Measurements from ENCODE around the gene SH3RF1. TPM values are rescaled to one million over a fixed set of nuclear protein-coding genes. Genes with fewer than 3 reads are reported as not detected.

Gene SH3RF1
- total RNA-seq, 2 experiments from 2014 or later: 0.23 TPM; not detected in 1

DNA sequence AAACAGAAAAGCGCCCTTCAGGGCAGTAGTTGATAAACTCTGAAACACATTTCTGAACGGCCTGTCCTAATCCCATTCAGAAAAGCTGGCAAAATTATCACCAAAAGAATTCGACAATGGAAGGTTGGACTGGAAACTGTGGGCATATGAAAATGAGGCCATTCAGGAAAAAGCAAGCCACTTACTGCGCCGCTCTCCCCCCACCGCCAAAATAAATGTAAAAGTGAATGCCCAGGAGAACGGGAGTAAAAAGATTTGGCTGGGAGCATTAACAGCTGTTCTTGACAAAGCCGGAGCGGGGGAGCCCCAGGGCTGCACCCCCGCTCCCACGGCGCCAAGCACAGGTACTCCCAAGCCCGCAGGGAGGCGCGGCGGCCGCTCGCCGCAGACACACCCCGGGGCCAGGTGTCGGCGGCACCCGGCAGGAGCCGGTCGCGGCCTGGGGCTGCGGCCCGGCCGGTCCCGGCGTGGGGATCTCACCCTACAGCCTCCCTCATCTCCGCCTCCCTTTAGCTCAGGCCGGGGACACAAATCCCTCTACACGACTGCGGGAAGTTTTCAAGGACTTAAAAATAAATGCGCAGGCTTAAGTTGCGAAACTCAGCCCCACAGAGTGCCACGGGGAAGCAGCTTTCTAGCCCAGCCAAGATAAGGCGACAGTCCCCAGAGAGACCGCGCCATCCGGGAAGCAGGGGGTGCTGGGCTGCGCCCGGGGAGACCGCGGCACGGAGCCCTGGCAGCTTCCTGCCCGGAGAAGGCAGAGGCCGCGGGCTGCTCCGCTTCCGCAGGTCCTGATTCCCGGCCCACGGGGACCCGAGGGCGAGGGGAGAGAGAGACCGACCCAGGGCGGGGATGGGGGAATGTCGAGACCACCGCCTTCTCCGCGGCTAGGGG is 593 bp downstream of the SH3RF1 start:
- H3K27ac Mint-ChIP-seq: no peak overlapping the region
- CTCF ChIA-PET: interaction anchor here (1.0 to 1.7 kb wide), 2 partner anchors 260 to 296 kb away, joined by 4 to 6 read pairs; partner anchors contain the start of gene CBR4
- peaks cover 61% of the 10 kb centered on the region for H3K27me3 Mint-ChIP-seq
- peak; percentile 45 for DNase-seq
- H3K4me3 Mint-ChIP-seq: peak overlapping the region; percentile 72
- H3K36me3 Mint-ChIP-seq (ENCODE audit: low read depth): no peaks in the 10 kb centered on the region
- peaks cover 13% of the 10 kb centered on the region for H3K4me1 Mint-ChIP-seq
- H3K9me3 Mint-ChIP-seq: no peaks in the 10 kb centered on the region
- POLR2A ChIA-PET: no interaction called here

DNA sequence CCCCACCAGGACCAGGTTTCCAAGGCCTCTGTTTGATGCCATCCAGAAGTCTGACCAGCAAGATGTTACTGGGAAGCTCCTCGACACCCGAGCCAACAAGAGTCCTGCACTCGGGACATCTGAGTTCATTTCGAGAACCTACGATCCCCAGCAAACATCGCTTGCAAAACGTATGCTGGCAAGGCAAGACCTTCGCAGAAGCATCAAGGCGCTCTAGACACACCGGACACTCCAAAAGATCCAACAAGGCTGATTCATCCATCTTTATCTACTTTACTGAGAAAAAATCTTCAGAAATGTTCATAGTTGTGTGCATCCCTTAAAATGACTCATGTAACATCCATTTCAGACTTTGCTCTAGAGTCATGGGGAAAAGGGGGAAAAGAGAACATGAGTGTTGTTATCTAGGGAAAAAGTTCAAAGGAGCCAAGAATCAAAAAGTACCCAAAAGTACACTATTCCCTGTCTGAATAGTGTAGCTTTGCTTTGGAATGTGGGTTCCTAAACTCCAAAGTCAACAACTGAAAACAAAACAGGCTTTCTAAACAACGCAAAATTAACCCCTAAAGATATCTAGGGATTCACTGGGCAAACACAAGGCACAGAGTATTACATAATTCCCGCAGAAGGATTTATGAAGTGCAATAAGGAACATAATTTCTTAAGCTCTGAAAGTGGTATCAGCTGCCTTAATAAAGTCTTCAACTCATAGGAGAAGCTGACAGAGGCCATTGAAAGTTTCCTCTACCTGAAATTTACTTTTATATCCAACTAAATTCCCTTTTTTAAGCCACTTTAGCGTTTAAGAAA is 1.6 kb downstream of the SH3RF1 start:
- no peak overlapping the region for H3K27ac Mint-ChIP-seq
- ChIA-PET POLR2A (no interaction called here), CTCF (interaction anchor here (0.7 to 1.7 kb wide), 2 partner anchors 15 to 297 kb away, joined by 3 to 6 read pairs; no protein-coding TSS in a partner anchor)
- no peaks in the 10 kb centered on the region for H3K36me3 Mint-ChIP-seq (ENCODE audit: low read depth)
- peaks cover 58% of the 10 kb centered on the region for H3K27me3 Mint-ChIP-seq
- H3K4me3 Mint-ChIP-seq: peak overlapping the region; percentile 66
- H3K4me1 Mint-ChIP-seq: peaks cover 11% of the 10 kb centered on the region
- no peaks in the 10 kb centered on the region for H3K9me3 Mint-ChIP-seq
- DNase-seq: no peak

DNA sequence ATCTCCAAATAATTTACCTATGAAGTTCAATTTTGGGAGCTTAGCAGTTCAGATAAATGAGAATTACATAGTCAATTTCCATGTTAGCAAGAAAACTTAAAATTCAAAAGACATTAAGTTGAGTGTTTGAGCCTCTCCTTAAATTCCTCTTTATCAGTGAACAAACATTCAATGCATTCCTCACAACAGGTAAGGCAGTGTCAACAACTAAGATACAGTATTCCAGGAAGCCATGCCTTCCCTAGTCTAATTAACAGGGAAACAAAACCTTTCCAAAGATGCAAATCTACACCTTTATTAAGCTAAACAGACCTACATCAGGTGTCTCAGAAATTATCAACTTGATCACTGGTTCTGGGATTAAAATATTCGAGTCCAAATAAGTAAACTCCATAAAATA is 3.7 kb downstream of the SH3RF1 start:
- DNase-seq: no peak
- H3K9me3 Mint-ChIP-seq: no peaks in the 10 kb centered on the region
- POLR2A ChIA-PET: no interaction called here
- peaks cover 52% of the 10 kb centered on the region for H3K27me3 Mint-ChIP-seq
- H3K36me3 Mint-ChIP-seq (ENCODE audit: low read depth): no peaks in the 10 kb centered on the region
- CTCF ChIA-PET: no interaction called here
- H3K4me1 Mint-ChIP-seq: peaks cover 8% of the 10 kb centered on the region
- no peak overlapping the region for H3K27ac Mint-ChIP-seq
- H3K4me3 Mint-ChIP-seq: no peak overlapping the region

DNA sequence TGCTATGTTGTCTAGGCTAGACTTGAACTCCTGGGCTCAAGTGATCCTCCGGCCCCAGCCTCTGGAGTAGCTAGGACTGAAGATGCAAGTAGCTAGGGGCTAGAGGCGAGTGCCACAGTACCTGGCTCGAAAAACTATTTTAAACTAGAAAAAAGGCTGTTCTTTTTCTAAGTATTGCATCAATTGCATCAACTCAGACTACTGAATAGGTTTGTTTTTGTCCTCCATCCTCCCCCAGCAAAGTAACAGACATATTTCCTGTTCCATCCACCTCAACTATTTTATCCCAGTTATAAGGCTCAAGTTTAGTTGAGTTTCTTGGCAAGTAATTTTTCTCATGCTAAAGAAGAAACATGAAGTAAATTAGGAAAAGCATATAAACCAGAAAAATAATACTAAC is 4.1 kb downstream of the SH3RF1 start:
- POLR2A ChIA-PET: no interaction called here
- no peak for DNase-seq
- Mint-ChIP-seq H3K9me3 (no peaks in the 10 kb centered on the region), H3K36me3 (ENCODE audit: low read depth) (no peaks in the 10 kb centered on the region), H3K27ac (no peak overlapping the region), H3K27me3 (peaks cover 48% of the 10 kb centered on the region), H3K4me1 (peaks cover 6% of the 10 kb centered on the region), H3K4me3 (no peak overlapping the region)
- CTCF ChIA-PET: no interaction called here

DNA sequence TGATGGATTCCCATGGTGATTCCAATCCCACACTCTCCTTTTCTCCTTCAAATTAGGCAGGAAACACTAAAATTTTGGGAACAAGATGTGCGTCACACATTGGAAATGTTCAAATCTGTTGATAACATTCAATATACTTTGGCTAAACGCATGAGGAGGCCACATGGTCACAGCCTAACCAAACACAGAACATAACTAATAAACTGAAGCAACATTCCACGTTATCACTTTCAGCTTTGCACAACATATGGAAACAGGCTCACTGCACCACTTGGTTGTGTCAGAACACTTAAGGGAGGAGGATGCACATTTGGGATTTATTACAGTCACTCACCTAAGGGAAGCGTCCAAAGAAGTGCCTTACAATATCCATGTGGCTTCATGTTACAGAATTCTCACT is 4.7 kb downstream of the SH3RF1 start:
- H3K27ac Mint-ChIP-seq: no peak overlapping the region
- H3K27me3 Mint-ChIP-seq: peaks cover 48% of the 10 kb centered on the region
- peaks cover 6% of the 10 kb centered on the region for H3K4me1 Mint-ChIP-seq
- POLR2A ChIA-PET: no interaction called here
- CTCF ChIA-PET: no interaction called here
- H3K36me3 Mint-ChIP-seq (ENCODE audit: low read depth): no peaks in the 10 kb centered on the region
- no peaks in the 10 kb centered on the region for H3K9me3 Mint-ChIP-seq
- no peak overlapping the region for H3K4me3 Mint-ChIP-seq
- no peak for DNase-seq

DNA sequence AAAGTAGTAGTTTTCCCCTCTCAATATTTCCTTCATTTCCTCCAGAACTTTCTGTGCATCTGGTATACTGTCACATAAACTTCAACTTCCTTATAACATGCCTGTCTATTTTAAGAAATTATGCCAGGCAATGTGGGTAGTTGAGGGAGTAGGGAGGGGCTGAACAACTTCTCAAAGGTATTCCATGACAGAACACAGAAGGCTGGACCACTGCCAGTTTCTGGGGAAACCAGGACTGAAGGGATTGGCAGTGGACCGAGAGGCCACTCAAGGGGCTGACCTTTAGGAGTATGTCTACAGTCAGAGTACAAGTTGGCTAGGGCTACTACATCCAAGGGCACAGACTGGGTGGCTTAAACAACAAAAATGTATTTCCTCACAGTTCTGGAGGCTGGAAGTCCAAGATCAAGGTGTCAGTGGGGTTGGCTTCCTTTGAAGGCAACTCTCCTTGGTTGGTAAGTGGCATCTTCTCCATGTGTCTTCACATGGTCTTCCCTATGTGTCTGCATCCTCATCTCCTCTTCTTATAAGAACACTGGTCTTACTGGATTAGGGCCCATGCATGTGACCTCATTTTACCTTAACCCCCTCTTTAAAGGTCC is 6.9 kb downstream of the SH3RF1 start:
- no peak for DNase-seq
- Mint-ChIP-seq H3K4me1 (no peaks in the 10 kb centered on the region), H3K36me3 (ENCODE audit: low read depth) (no peaks in the 10 kb centered on the region), H3K27ac (no peak overlapping the region), H3K9me3 (no peaks in the 10 kb centered on the region), H3K27me3 (peaks cover 44% of the 10 kb centered on the region), H3K4me3 (no peak overlapping the region)
- POLR2A ChIA-PET: no interaction called here
- CTCF ChIA-PET: no interaction called here

DNA sequence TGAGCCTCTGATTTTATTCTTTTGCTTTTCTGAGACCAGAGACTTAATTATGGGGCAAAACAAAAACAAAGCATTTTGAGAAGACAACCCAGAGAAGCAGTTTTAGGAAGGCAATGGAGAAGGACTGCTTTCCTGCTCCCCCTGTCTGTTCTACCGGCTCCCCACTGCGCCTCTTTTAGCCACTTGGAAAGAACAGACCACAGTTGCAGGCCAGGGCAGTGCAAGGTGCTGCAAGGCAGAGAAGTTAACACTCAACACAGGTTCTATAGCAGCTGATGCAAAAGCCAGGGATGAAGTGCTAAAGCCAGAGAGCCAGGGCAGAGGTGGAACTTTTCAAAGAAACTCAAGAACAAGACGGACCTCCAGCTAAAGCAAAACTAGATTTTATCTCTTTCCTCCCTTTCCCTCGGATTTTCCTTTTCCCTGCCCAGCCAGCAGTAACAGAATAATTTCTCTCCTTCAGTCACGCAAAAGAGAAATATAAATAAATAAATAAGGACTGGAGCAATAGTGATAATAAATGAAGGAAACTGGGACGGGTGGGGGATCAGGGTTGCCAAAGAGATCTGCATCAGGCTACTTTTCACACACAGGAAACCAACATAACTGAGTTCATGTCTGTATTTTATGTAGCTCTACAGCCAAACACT is 10.4 kb downstream of the SH3RF1 start:
- H3K9me3 Mint-ChIP-seq: no peaks in the 10 kb centered on the region
- H3K4me1 Mint-ChIP-seq: no peaks in the 10 kb centered on the region
- ChIA-PET POLR2A (no interaction called here), CTCF (no interaction called here)
- no peak overlapping the region for H3K27ac Mint-ChIP-seq
- no peaks in the 10 kb centered on the region for H3K36me3 Mint-ChIP-seq (ENCODE audit: low read depth)
- no peak overlapping the region for H3K4me3 Mint-ChIP-seq
- peaks cover 39% of the 10 kb centered on the region for H3K27me3 Mint-ChIP-seq
- no peak for DNase-seq

DNA sequence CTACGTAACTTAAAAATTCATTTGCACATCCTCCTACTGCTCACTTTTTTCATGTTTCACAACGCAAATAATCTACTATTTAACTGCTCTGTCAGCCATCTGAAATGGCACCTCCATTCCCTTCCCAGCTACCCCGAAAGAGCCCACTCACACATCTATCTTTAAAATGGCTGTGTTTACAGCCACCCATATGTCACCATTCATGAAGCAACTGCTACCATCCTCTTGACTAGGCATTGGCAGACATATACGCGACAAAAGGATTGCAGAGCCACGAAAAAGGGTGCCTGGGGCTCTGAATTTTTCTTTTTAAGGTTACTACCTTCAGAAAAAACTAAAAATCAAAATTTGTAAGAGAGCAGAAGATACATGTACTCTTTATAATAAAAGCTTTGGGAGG is 11.5 kb downstream of the SH3RF1 start:
- Mint-ChIP-seq H3K36me3 (ENCODE audit: low read depth) (no peaks in the 10 kb centered on the region), H3K27me3 (peaks cover 38% of the 10 kb centered on the region), H3K9me3 (no peaks in the 10 kb centered on the region), H3K4me3 (no peak overlapping the region), H3K27ac (no peak overlapping the region), H3K4me1 (no peaks in the 10 kb centered on the region)
- no peak for DNase-seq
- ChIA-PET CTCF (interaction anchor here (0.6 kb wide), 1 partner anchor 249 kb away, joined by 3 read pairs; no protein-coding TSS in a partner anchor), POLR2A (no interaction called here)

DNA sequence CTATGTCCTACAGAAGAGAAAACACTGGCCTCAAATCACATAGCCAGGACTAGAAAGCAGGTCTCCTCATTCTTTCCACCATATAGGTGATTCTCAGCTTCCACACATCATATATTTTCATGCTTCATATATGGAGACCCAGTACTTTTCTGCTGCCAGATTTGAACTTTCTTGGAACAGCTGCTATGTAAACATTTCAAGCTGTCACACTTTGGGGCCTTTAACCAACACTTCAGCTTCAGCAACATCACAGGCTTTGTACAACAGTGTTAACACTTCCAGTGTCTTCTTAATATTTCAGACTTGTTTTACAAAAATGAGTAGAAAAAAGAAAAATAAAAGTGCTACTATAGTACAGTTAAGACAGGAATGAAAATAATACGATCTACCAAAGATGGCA is 12.6 kb downstream of the SH3RF1 start:
- no peak for DNase-seq
- no peak overlapping the region for H3K4me3 Mint-ChIP-seq
- H3K27ac Mint-ChIP-seq: no peak overlapping the region
- peaks cover 32% of the 10 kb centered on the region for H3K27me3 Mint-ChIP-seq
- H3K36me3 Mint-ChIP-seq (ENCODE audit: low read depth): no peaks in the 10 kb centered on the region
- no peaks in the 10 kb centered on the region for H3K4me1 Mint-ChIP-seq
- CTCF ChIA-PET: interaction anchor here (0.9 kb wide), 1 partner anchor 12 kb away, joined by 3 read pairs; no protein-coding TSS in a partner anchor
- no peaks in the 10 kb centered on the region for H3K9me3 Mint-ChIP-seq
- POLR2A ChIA-PET: no interaction called here

DNA sequence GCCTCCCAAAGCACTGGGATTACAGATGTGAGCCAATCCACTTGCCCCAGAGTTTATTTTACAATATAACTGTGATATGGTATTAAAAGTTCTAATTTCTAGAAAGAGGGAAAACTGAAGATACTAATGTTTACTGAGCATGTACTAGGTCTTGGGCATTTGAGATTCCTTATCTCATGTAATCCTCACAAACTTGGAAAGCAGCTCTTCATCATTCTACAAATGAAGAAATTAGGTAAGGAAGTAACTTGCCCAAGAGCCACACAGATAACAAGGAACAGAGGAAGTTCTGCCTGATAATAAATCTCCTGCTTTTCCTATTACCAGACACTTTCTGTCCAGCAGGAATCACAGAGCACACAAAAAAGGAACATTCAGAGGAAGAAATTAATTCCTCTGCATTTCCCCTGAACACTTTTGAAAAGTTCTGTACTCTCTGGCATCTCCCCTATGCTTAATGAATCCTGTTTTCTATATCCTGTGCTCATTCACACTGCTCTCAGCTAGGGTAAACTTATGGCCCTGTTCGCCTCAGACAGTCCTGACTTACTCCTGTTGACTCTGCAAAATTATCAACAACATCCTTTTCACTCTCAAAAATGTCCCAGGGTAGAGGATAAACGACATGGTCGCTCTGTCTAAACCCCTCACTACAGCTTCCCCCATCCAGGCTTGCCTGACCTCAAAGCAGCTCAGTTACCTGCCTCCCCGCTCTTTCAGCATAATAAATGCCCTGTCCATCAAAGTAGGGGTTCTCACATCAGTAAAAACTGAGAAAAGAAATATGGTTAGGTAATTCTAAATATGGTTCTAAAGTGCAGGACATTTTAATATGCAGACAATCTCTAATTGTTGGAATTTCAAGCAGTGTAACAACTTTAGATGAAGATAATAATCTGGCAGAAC is 13.6 kb downstream of the SH3RF1 start:
- H3K4me1 Mint-ChIP-seq: no peaks in the 10 kb centered on the region
- DNase-seq: no peak
- ChIA-PET CTCF (no interaction called here), POLR2A (no interaction called here)
- no peaks in the 10 kb centered on the region for H3K9me3 Mint-ChIP-seq
- peaks cover 27% of the 10 kb centered on the region for H3K27me3 Mint-ChIP-seq
- H3K4me3 Mint-ChIP-seq: no peak overlapping the region
- H3K36me3 Mint-ChIP-seq (ENCODE audit: low read depth): no peaks in the 10 kb centered on the region
- no peak overlapping the region for H3K27ac Mint-ChIP-seq

DNA sequence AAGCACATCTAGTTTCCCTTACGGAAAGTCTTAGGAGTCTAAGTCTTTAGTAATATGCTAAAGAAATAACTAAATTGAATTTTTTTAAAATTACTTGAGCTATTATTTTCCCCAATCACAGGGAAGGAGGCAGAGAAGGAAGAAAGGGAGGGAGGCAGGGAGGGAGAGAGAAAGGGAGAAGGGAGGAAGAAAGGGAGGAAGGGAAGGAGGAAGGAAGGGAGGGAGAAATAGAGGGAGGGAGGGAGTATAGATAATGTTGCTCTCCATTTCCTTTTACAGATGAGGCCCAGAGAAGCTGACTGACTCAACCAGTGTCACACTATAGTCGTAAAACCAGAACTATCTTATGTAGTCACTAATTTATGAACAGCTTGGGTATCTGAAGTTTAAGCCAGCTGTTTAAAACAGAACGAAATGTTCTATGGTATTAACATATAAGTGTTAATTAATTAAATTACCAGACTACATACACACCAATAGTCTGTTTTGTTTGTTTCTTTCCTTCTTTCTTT is 14.6 kb downstream of the SH3RF1 start:
- CTCF ChIA-PET: no interaction called here
- Mint-ChIP-seq H3K4me1 (no peaks in the 10 kb centered on the region), H3K27ac (no peak overlapping the region), H3K4me3 (no peak overlapping the region), H3K9me3 (no peaks in the 10 kb centered on the region), H3K36me3 (ENCODE audit: low read depth) (no peaks in the 10 kb centered on the region), H3K27me3 (peaks cover 23% of the 10 kb centered on the region)
- DNase-seq: no peak
- POLR2A ChIA-PET: no interaction called here

DNA sequence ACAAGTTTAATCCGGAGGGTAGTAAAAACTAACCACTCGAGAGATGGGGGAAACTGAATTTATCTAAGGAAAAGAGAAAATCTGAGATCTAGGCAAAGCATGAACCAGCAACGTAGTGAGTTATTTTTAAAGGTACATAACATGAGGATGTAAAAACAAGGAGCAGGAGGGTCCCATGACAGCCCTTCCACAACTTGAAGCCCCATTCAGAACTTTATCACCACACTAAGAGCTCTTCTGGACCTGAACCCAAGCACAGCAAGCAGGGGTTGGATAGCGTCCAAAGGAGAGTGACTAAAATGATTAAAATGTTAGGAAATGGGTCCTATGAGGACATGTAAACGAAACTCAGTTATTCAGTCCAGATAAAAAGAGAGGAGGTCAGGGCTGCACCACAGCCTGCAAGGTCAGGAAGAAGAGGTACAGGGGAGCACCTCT is 16.2 kb downstream of the SH3RF1 start:
- no peak overlapping the region for H3K27ac Mint-ChIP-seq
- ChIA-PET POLR2A (no interaction called here), CTCF (no interaction called here)
- no peaks in the 10 kb centered on the region for H3K36me3 Mint-ChIP-seq (ENCODE audit: low read depth)
- DNase-seq: no peak
- no peaks in the 10 kb centered on the region for H3K9me3 Mint-ChIP-seq
- H3K4me1 Mint-ChIP-seq: no peaks in the 10 kb centered on the region
- no peak overlapping the region for H3K4me3 Mint-ChIP-seq
- H3K27me3 Mint-ChIP-seq: peaks cover 16% of the 10 kb centered on the region
